Right lobe of liver (tissue), 6 donors: Measurements from ENCODE around the gene DIAPH2. TPM values are rescaled to one million over a fixed set of nuclear protein-coding genes. Genes with fewer than 3 reads are reported as not detected.
A peak's percentile ranks its signal among the peaks of the same experiment; 100 is the strongest.

ENCODE experiments used
- ATAC-seq, 4 donors: fragments of 200-7000 bp; cut with Tn5 transposase; one replicate each; pipeline ENCODE4 v1.9.1; 2020; ENCODE audit warnings: mild to moderate bottlenecking in 4 of 4, moderate library complexity in 4 of 4
- DNase-seq, 3 donors: peaks; one replicate each; pipeline ENCODE4 v3.0.0-alpha.2; 2020
- H3K27ac ChIP-seq, 3 donors: fragments of 200-600 bp; one replicate each; pipeline ENCODE4 v1.8.0; 2022
- H3K27me3 ChIP-seq, 2 donors: fragments of 200-600 bp; one replicate each; pipeline ENCODE4 v1.8.0; 2022
- H3K36me3 ChIP-seq, 4 donors: fragments of 200-600 bp; sonication (generic) in 1 of 4; one replicate each; pipeline versions ENCODE4 v1.5.1 to v1.8.0; 2017 to 2022; ENCODE audit warnings: control low read depth in 1 of 4
- H3K4me1 ChIP-seq, 4 donors: fragments of 200-600 bp; sonication (generic) in 1 of 4; one replicate each; pipeline versions ENCODE4 v1.5.1 to v1.8.0; 2017 to 2022; ENCODE audit warnings: control low read depth in 1 of 4
- H3K4me3 ChIP-seq, 3 donors: fragments of 200-600 bp; one replicate each; pipeline ENCODE4 v1.8.0; 2022
- H3K9me3 ChIP-seq, 4 donors: fragments of 200-600 bp; sonication (generic) in 1 of 4; one replicate each; pipeline versions ENCODE4 v1.5.1 to v1.8.0; 2017 to 2022; ENCODE audit warnings: control low read depth in 1 of 4
- CTCF ChIP-seq, 4 donors: fragments of 200-600 bp in 3 of 4; fragments of 450-650 bp in 1 of 4; IDR thresholded peaks; one replicate each; pipeline versions ENCODE4 v1.5.1 to v1.8.0; 2016 to 2022; ENCODE audit warnings: antibody characterized with exemption in 4 of 4, mild to moderate bottlenecking in 2 of 4
- POLR2A ChIP-seq: fragments of 450-650 bp; IDR thresholded peaks from one replicate; pipeline ENCODE4 v1.6.1; 2017; ENCODE audit warnings: antibody characterized with exemption, mild to moderate bottlenecking
- WGBS: methylation state at CpG from one replicate; pipeline ENCODE4 v1.1.6; 2018; ENCODE audit warnings: low coverage, low lambda C conversion rate; ENCODE audit not compliant: insufficient coverage; ENCODE audit errors: missing lambda C conversion rate; 5-methylcytosine and 5-hydroxymethylcytosine counted together
- intact Hi-C, 2 donors: fragments of 100-400 bp; cut with DNase I; formaldehyde crosslinking; loops; one replicate each; pipeline versions ENCODE4 v1.11.2 to v1.14.1; 2022
- total RNA-seq, 6 experiments: library from RNA; depleted of rRNA in 2 of 6; stranded (reverse); fragments of >200 nt in 2 of 6; fragmentation: NEBNext Ultra II Directional in 3 of 6; extraction: Animal tissue kit (Norgen Biotek cat#: 25700) in 3 of 6; gene quantifications; one replicate each; pipeline versions ENCODE4 v1.1.0 to v1.2.4, GENCODE V29; 2016 to 2023
- donor health status: DM: no; HTN: yes; CAD: no.
- donor health status: DM: no; HTN: no; CAD: no.
- donor health status: DM: no; HTN: no; CAD: no.
- donor health status: DM: no; HTN: yes; CAD: no.
- donor health status: DM: no; HTN: yes; CAD: no.

DIAPH2 gene
- total RNA-seq, 6 experiments from 2014 or later, result 10.6 to 20.0 (median 16.4) TPM

GRCh38 chrX:97563531-97564133, 879.0 kb downstream of the DIAPH2 start:
- DNase-seq (peak; percentile 25 to 57 (median 53)), ATAC-seq (peak; percentile 97 to 99 (median 98))
- WGBS, result 0% methylated on average over 4 of the region's 4 CpGs
- Histone ChIP-seq H3K4me3 (peak overlapping the region; percentile 15 to 28 (median 23)), H3K9me3 (no peaks in the 10 kb centered on the region), H3K36me3 (no peaks in the 10 kb centered on the region), H3K27me3 (peaks cover 0 to 4% of the 10 kb centered on the region in 2 donors), H3K4me1 (peaks cover 0 to 5% (median 2%) of the 10 kb centered on the region in 4 donors), H3K27ac (peak overlapping the region in 2 of 3 donors; percentile 13 to 40)
- intact Hi-C loops, result no loop called here
- TF ChIP-seq POLR2A (no peak), CTCF (IDR thresholded peaks at IDR 0.05) (no peak)

GRCh38 chrX:97564496-97564895, 879.9 kb downstream of the DIAPH2 start:
- Histone ChIP-seq H3K4me3 (no peak overlapping the region), H3K4me1 (peaks cover 0 to 5% (median 2%) of the 10 kb centered on the region in 4 donors), H3K27me3 (peaks cover 0 to 4% of the 10 kb centered on the region in 2 donors), H3K27ac (no peak overlapping the region), H3K36me3 (no peaks in the 10 kb centered on the region), H3K9me3 (no peaks in the 10 kb centered on the region)
- WGBS, result 64% methylated on average over 2 of the region's 2 CpGs
- DNase-seq (no peak), ATAC-seq (no peak)
- TF ChIP-seq CTCF (IDR thresholded peaks at IDR 0.05), result no peak
- no peak for TF ChIP-seq POLR2A
- intact Hi-C loops, result no loop called here

GRCh38 chrX:97587171-97587570, 902.5 kb downstream of the DIAPH2 start:
- TF ChIP-seq POLR2A (no peak), CTCF (IDR thresholded peaks at IDR 0.05) (no peak)
- WGBS, result 70% methylated on average over 5 of the region's 5 CpGs
- DNase-seq, result no peak
- no peak overlapping the region for H3K4me3 ChIP-seq
- no peak overlapping the region for H3K27ac ChIP-seq
- no peaks in the 10 kb centered on the region for H3K36me3 ChIP-seq
- ATAC-seq, result no peak
- H3K9me3 ChIP-seq, result no peaks in the 10 kb centered on the region
- intact Hi-C loops, result no loop called here
- H3K4me1 ChIP-seq, result no peaks in the 10 kb centered on the region
- no peaks in the 10 kb centered on the region for H3K27me3 ChIP-seq

GRCh38 chrX:97594646-97595224, 910.1 kb downstream of the DIAPH2 start:
- TF ChIP-seq CTCF (IDR thresholded peaks at IDR 0.05) (no peak), POLR2A (no peak)
- DNase-seq (peak in 1 of 3 donors; percentile 41), ATAC-seq (peak; percentile 86 to 95 (median 90))
- H3K27me3 ChIP-seq, result peaks cover 0 to 3% of the 10 kb centered on the region in 2 donors
- 40% methylated on average over 7 of the region's 7 CpGs for WGBS
- H3K4me3 ChIP-seq, result no peak overlapping the region
- no peaks in the 10 kb centered on the region for H3K36me3 ChIP-seq
- peaks cover 0 to 1% (median 0%) of the 10 kb centered on the region in 4 donors for H3K4me1 ChIP-seq
- no peaks in the 10 kb centered on the region for H3K9me3 ChIP-seq
- H3K27ac ChIP-seq, result no peak overlapping the region
- intact Hi-C loops, result no loop called here
